Mucosa of descending colon (tissue), 3 donors: ENCODE results near the gene PLEKHG3. TPM values are rescaled to one million over a fixed set of nuclear protein-coding genes. Genes with fewer than 3 reads are reported as not detected.

Source experiments
- ATAC-seq: fragments of 200-7000 bp; cut with Tn5 transposase; one replicate; pipeline ENCODE4 v1.9.1; 2020; ENCODE audit warnings: mild to moderate bottlenecking, moderate library complexity
- DNase-seq, 3 donors: peaks; one replicate each; pipeline ENCODE4 v3.0.0-alpha.2; 2020
- H3K36me3 ChIP-seq: fragments of 200-600 bp; one replicate; pipeline ENCODE4 v1.8.0; 2021; ENCODE audit warnings: low read depth, mild to moderate bottlenecking
- H3K4me1 ChIP-seq: fragments of 200-600 bp; one replicate; pipeline ENCODE4 v1.8.0; 2021; ENCODE audit warnings: low read depth, mild to moderate bottlenecking
- H3K4me3 ChIP-seq: fragments of 200-600 bp; one replicate; pipeline ENCODE4 v1.8.0; 2021; ENCODE audit warnings: mild to moderate bottlenecking
- H3K9me3 ChIP-seq: fragments of 200-600 bp; one replicate; pipeline ENCODE4 v1.8.0; 2021; ENCODE audit warnings: mild to moderate bottlenecking
- CTCF ChIP-seq: fragments of 200-600 bp; IDR thresholded peaks from one replicate; pipeline ENCODE4 v1.8.0; 2022; ENCODE audit warnings: antibody characterized with exemption, mild to moderate bottlenecking
- intact Hi-C, 2 donors: fragments of 100-400 bp; cut with DNase I in 1 of 2; cut with micrococcal nuclease in 1 of 2; formaldehyde crosslinking; loops; one replicate each; pipeline versions ENCODE4 v1.11.0 to v1.11.1; 2022; cut with DNase I, micrococcal nuclease
- total RNA-seq, 3 donors: library from RNA; stranded (reverse); fragmentation: NEBNext Ultra II Directional in 2 of 3; extraction: Animal tissue kit (Norgen Biotek cat#: 25700) in 2 of 3; gene quantifications; one replicate each; pipeline versions ENCODE4 v1.2.1 to v1.2.4, GENCODE V29; 2021 to 2023
- donor health status: DM: no; HTN: no; CAD: no; lungs with moderate emphysema.
- donor health status: DM: no; HTN: no; CAD: no.
- donor health status: DM: no; HTN: yes; CAD: no.

The PLEKHG3 gene
- total RNA-seq, 3 donors from 2014 or later = 72.0 to 96.6 (median 91.4) TPM

GRCh38 chr14:64700894-64701293 lies 3.3 kb upstream of the PLEKHG3 start:
- no peaks in the 10 kb centered on the region for H3K36me3 ChIP-seq
- peaks cover 39% of the 10 kb centered on the region for H3K4me1 ChIP-seq
- intact Hi-C loops = no loop called here
- ATAC-seq (no peak), DNase-seq (no peak)
- no peak for TF ChIP-seq CTCF
- no peaks in the 10 kb centered on the region for H3K9me3 ChIP-seq
- no peak overlapping the region for H3K4me3 ChIP-seq

DNA sequence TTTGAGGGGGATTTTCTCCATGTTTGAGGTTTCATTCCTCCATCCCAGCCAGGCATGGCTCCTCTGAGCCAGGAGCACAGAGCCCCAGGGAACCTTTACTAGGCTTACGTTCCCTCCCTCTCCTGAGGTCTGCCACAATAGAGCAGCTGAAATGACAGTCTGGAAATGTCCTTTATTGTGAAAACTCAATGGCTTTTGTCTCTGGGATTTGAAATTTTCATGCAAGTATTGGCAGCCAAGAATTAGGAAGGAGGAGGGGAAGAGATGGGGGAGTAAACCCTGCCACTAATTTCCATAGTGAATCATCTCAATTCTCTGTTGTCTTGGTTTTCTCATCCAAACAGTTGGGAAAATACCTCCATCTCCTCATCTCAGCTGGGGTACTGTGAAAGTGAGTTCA lies 2.6 kb upstream of the PLEKHG3 start:
- TF ChIP-seq CTCF = no peak
- intact Hi-C loops = no loop called here
- Histone ChIP-seq H3K4me1 (peaks cover 45% of the 10 kb centered on the region), H3K4me3 (no peak overlapping the region), H3K36me3 (no peaks in the 10 kb centered on the region), H3K9me3 (no peaks in the 10 kb centered on the region)
- DNase-seq (no peak), ATAC-seq (no peak)

DNA sequence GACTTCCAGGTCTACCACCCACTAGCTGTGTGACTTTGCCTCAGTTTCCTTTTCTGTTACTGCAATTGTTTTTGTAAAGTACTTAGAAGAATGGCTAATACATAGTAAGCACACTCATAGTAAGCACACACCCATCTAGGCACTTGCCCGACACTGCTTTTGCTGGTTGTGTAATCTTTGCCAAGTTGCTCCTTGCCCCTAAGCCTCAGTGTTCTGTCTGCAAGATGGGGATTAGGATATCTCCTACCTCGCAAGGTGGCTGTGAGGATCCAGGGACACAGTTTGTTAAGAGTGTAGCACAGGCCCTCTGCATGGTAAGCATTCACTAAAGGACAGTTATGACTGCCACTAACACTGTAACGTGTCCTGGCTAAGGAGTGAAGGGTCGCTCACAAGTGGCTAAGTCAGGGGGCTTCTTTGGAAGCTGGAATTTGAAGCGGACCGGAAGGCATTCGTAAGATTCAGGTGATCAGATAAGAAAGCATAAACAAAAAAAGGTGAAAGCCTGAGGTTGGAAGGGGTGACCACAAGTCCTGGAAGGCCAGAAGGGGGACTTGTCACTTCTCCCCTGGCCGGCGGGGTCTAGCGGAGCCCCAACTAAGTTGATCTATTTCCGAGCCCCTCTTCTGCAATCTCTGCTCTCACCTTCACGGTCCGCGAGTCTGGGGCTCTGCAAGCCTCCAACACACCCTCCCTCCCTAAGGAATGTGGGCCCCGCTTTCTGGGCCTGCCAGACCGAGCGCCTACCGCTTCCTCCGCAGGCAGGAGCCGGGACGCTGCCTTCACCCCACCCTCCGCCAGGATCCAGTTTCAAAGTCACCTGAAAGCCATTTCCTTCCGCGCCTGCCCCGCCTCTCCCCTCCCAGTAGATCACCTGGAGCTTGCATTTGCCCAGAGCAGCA lies 1.5 kb upstream of the PLEKHG3 start:
- TF ChIP-seq CTCF = no peak
- intact Hi-C loops = no loop called here
- DNase-seq (peak; percentile 85 to 87 (median 86)), ATAC-seq (peak; percentile 58)
- H3K4me3 ChIP-seq = no peak overlapping the region
- no peaks in the 10 kb centered on the region for H3K9me3 ChIP-seq
- H3K4me1 ChIP-seq = peaks cover 46% of the 10 kb centered on the region
- no peaks in the 10 kb centered on the region for H3K36me3 ChIP-seq

DNA sequence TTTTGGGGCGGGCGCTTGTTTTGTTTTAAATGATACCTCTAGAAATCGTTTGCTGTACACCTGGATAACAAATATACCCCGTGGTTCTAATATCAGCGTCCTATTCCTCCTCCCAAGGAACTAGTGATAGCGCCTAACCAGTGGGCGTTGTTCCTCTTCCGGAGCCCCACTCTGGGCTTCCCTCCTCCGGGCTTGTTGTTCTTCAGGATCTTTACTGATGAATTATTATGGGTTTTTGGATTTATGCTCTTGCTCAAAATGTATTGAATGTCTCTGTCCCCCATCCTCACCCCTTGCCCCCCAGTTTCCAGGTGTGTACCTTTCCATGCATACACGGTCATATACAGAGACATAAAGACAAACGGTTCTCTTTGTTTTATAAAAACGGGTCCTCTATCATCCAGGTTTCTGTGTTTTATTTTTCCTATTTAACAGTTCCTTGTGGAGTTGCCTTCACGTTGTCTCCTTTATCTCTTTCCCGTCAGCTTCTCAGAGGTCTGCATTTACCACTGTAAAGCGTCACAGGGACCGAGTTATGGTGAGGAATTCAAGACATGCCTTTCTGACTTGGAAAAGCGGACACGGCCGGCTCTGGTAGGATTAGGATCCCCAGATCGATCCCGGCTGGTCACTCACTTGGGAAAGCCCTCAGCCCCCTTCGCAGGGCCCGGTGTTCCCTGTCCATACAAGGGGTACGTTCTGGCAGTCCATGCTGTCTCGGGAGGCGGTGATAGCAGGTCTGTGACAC lies 655 bp upstream of the PLEKHG3 start:
- H3K4me1 ChIP-seq = peaks cover 42% of the 10 kb centered on the region
- intact Hi-C loops = no loop called here
- no peak overlapping the region for H3K4me3 ChIP-seq
- no peak for ATAC-seq
- no peaks in the 10 kb centered on the region for H3K9me3 ChIP-seq
- TF ChIP-seq CTCF = no peak
- DNase-seq = no peak
- no peaks in the 10 kb centered on the region for H3K36me3 ChIP-seq

DNA sequence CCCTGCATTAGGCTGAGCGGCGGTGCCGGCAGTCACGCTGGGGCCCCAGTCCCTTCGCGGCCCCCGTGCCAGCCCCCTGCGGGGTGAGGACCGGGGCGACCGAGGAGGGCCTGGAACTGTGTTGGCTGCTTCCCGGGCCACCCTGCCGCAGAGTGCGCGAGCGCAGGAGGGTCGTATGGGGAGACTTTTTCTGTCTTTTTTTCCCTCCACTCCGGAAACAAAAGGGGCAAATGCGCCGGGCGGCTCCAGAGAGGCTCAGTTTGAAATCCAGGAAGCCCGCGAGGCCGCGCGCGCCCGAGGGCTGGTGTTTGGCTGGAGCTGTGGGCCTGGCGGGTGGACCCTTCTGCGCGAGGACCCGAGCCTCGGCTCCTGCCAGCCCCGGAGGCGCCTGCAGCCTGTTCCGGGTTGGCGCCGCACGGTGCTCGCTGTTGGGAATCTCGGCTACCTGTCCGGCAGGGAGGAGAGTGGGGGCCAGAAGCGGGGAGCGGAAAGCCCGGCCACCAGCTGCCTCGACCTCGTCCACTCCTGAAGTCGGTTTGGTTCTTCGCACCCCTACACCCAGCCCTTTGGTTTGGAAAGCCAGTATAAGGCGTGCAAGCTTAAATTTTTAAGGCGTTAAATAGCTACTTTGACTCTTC lies 638 bp downstream of the PLEKHG3 start:
- peaks cover 38% of the 10 kb centered on the region for H3K4me1 ChIP-seq
- peak; percentile 62 to 72 (median 67) for DNase-seq
- peak; percentile 26 for ATAC-seq

More for the DNA sequence above, 638 bp downstream of the PLEKHG3 start:
- no peaks in the 10 kb centered on the region for H3K36me3 ChIP-seq
- peak overlapping the region; percentile 73 for H3K4me3 ChIP-seq
- intact Hi-C loops = no loop called here
- no peaks in the 10 kb centered on the region for H3K9me3 ChIP-seq
- no peak for TF ChIP-seq CTCF
